ENCODE data around the gene SH2D1B. TPM values are rescaled to one million over a fixed set of nuclear protein-coding genes. Genes with fewer than 3 reads are reported as not detected.

SH2D1B gene
- total and polyA plus RNA-seq, 2 donors (not counting 1 experiment from before 2014, with no cell fraction given) = 0.15 TPM

- H3K27me3 Mint-ChIP-seq = peaks cover 21% of the 10 kb centered on the region
- H3K4me3 Mint-ChIP-seq = no peak overlapping the region
- Histone ChIP-seq H3K4me1 (ENCODE audit: control insufficient read depth in 2 of 2, insufficient read depth in 2 of 2, low read length in 2 of 2) (peaks cover 3 to 5% of the 10 kb centered on the region in 2 donors), H3K9ac (ENCODE audit: low read length) (no peak overlapping the region), H2AFZ (ENCODE audit: insufficient read depth, low read depth, low read length, poor library complexity, severe bottlenecking) (no peak overlapping the region), H3K27me3 (replicated peaks in 1 of 4; ENCODE audit: control extremely low read depth in 1 of 4, control insufficient read depth in 3 of 4, insufficient read depth in 4 of 4, low read length in 3 of 4) (no peaks in the 10 kb centered on the region), H3K4me2 (replicated peaks; ENCODE audit: low read depth, low read length, poor library complexity, severe bottlenecking) (no peak overlapping the region), H3K9me3 (ENCODE audit: control extremely low read depth in 1 of 3, control insufficient read depth in 2 of 3, insufficient read depth in 1 of 3, low read length in 2 of 3) (no peaks in the 10 kb centered on the region), H3K27ac (ENCODE audit: low read length in 2 of 2) (no peak overlapping the region), H3K4me3 (ENCODE audit: control extremely low read depth in 1 of 5, extremely low read depth in 1 of 5, insufficient read depth in 1 of 5, low read depth in 2 of 5, low read length in 4 of 5) (no peak overlapping the region), H3K36me3 (replicated peaks in 1 of 2; ENCODE audit: control extremely low read depth in 1 of 2, control insufficient read depth in 1 of 2, extremely low read depth in 1 of 2, insufficient read depth in 2 of 2, low read length in 1 of 2) (no peaks in the 10 kb centered on the region), H4K20me1 (ENCODE audit: control insufficient read depth, insufficient read depth, low read length, poor library complexity, severe bottlenecking) (no peaks in the 10 kb centered on the region), H3K79me2 (ENCODE audit: control insufficient read depth, insufficient read depth, low read length) (no peaks in the 10 kb centered on the region)
- ChIA-PET POLR2A (no interaction called here), CTCF (no interaction called here)
- peaks cover 10% of the 10 kb centered on the region for H3K4me1 Mint-ChIP-seq
- no peaks in the 10 kb centered on the region for H3K9me3 Mint-ChIP-seq (ENCODE audit: insufficient read depth)
- intact Hi-C loops (cut with micrococcal nuclease) = no loop called here
- TF ChIP-seq EZH2 (IDR thresholded peaks at IDR 0.05; ENCODE audit: borderline replicate concordance, insufficient read depth, low read depth, low read length, poor library complexity, severe bottlenecking) (no peak), CTCF (IDR thresholded peaks at IDR 0.05) (no peak)
- no peak overlapping the region for H3K27ac Mint-ChIP-seq
- ATAC-seq (ENCODE audit: low read depth) (no peak), DNase-seq (no peak)
- 88% methylated on average over 4 of the region's 8 CpGs for WGBS (ENCODE audit: insufficient coverage)
These were observed 25.4 kb downstream of the SH2D1B start for GRCh38 chr1:162386292-162387225.

GRCh38 chr1:162385702-162386101 is 26.2 kb downstream of the SH2D1B start:
- Histone ChIP-seq H3K27ac (ENCODE audit: low read length in 2 of 2) (no peak overlapping the region), H3K9me3 (ENCODE audit: control extremely low read depth in 1 of 3, control insufficient read depth in 2 of 3, insufficient read depth in 1 of 3, low read length in 2 of 3) (no peaks in the 10 kb centered on the region), H3K9ac (ENCODE audit: low read length) (no peak overlapping the region), H3K27me3 (replicated peaks in 1 of 4; ENCODE audit: control extremely low read depth in 1 of 4, control insufficient read depth in 3 of 4, insufficient read depth in 4 of 4, low read length in 3 of 4) (no peaks in the 10 kb centered on the region), H3K36me3 (replicated peaks in 1 of 2; ENCODE audit: control extremely low read depth in 1 of 2, control insufficient read depth in 1 of 2, extremely low read depth in 1 of 2, insufficient read depth in 2 of 2, low read length in 1 of 2) (no peaks in the 10 kb centered on the region), H3K4me3 (ENCODE audit: control extremely low read depth in 1 of 5, extremely low read depth in 1 of 5, insufficient read depth in 1 of 5, low read depth in 2 of 5, low read length in 4 of 5) (no peak overlapping the region), H3K4me1 (ENCODE audit: control insufficient read depth in 2 of 2, insufficient read depth in 2 of 2, low read length in 2 of 2) (peaks cover 3 to 5% of the 10 kb centered on the region in 2 donors), H4K20me1 (ENCODE audit: control insufficient read depth, insufficient read depth, low read length, poor library complexity, severe bottlenecking) (no peaks in the 10 kb centered on the region), H3K79me2 (ENCODE audit: control insufficient read depth, insufficient read depth, low read length) (no peaks in the 10 kb centered on the region), H3K4me2 (replicated peaks; ENCODE audit: low read depth, low read length, poor library complexity, severe bottlenecking) (no peak overlapping the region), H2AFZ (ENCODE audit: insufficient read depth, low read depth, low read length, poor library complexity, severe bottlenecking) (no peak overlapping the region)
- ATAC-seq (ENCODE audit: low read depth) (no peak), DNase-seq (no peak)
- ChIA-PET POLR2A (no interaction called here), CTCF (no interaction called here)
- Mint-ChIP-seq H3K9me3 (ENCODE audit: insufficient read depth) (no peaks in the 10 kb centered on the region), H3K4me1 (peaks cover 10% of the 10 kb centered on the region), H3K27me3 (peaks cover 21% of the 10 kb centered on the region), H3K4me3 (no peak overlapping the region), H3K27ac (no peak overlapping the region)
- intact Hi-C loops (cut with micrococcal nuclease) = no loop called here
- TF ChIP-seq EZH2 (IDR thresholded peaks at IDR 0.05; ENCODE audit: borderline replicate concordance, insufficient read depth, low read depth, low read length, poor library complexity, severe bottlenecking) (no peak), CTCF (IDR thresholded peaks at IDR 0.05) (no peak)
- WGBS (ENCODE audit: insufficient coverage) = 84% methylated on average over 3 of the region's 3 CpGs

Measured in B cell (primary cell).